AG09309 (cell line): Measurements from ENCODE around the gene PPP3CA.

ENCODE experiments used
- DNase-seq: peaks from one replicate; pipeline ENCODE4 v3.0.0-alpha.2; 2010; ENCODE audit warnings: low read depth
- H3K4me3 ChIP-seq: 2 replicates; pipeline ENCODE4 v1.5.1; 2011; ENCODE audit warnings: mild to moderate bottlenecking, low read depth, low read length, moderate library complexity; ENCODE audit not compliant: control insufficient read depth
- TF ChIP-seq, protein P1 (sequence below): IDR thresholded peaks from 2 replicates; pipeline ENCODE4 v1.5.1; 2011; ENCODE audit warnings: mild to moderate bottlenecking, low read depth, low read length, inconsistent platforms; ENCODE audit not compliant: insufficient read depth, control insufficient read depth; ENCODE audit errors: missing control alignments

Gene PPP3CA

DNA sequence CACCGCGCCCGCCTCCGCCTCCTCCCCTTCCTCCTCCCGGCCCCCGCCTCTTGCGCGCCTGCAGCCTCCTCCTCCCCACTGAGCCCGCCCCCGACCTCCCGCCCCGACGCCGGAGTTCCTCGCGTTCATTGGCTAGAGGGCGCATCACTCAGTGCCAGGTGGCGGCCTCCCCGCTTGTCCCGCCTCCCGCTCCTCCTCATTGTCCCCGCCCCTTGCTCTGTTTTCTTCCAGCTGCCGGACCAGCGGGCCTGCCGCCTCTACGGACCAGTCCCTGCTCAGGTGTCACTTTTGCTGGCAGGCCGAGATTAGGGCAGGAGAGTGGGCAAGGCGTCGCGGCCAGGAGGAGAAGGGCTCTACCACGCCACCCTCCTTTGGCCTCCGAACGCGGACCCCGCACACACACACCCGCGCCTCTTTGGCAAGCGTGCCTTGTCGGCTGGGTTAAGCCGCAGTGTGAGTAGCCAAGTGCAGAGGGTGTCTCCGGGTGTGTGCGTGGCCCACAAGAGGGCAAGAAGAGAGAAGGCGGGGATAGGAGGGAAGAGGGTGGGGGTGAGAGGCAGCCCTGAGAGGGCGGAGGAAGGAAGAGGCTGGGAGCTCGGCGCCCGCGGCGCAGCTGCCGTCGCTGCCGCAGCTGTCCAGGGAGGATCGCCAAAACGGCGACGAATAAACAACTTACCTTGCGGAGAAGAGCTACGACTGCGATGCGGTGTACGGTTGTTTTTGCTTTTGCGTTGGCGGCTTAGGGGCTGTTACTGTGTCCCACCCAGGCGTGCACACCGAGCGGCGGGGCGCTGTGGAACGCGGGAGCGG is 436 bp upstream of the PPP3CA start:
- peak overlapping the region; percentile 82 for H3K4me3 ChIP-seq
- TF ChIP-seq, protein P1, sequence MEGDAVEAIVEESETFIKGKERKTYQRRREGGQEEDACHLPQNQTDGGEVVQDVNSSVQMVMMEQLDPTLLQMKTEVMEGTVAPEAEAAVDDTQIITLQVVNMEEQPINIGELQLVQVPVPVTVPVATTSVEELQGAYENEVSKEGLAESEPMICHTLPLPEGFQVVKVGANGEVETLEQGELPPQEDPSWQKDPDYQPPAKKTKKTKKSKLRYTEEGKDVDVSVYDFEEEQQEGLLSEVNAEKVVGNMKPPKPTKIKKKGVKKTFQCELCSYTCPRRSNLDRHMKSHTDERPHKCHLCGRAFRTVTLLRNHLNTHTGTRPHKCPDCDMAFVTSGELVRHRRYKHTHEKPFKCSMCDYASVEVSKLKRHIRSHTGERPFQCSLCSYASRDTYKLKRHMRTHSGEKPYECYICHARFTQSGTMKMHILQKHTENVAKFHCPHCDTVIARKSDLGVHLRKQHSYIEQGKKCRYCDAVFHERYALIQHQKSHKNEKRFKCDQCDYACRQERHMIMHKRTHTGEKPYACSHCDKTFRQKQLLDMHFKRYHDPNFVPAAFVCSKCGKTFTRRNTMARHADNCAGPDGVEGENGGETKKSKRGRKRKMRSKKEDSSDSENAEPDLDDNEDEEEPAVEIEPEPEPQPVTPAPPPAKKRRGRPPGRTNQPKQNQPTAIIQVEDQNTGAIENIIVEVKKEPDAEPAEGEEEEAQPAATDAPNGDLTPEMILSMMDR: peak; percentile 20
- peak; percentile 89 for DNase-seq

DNA sequence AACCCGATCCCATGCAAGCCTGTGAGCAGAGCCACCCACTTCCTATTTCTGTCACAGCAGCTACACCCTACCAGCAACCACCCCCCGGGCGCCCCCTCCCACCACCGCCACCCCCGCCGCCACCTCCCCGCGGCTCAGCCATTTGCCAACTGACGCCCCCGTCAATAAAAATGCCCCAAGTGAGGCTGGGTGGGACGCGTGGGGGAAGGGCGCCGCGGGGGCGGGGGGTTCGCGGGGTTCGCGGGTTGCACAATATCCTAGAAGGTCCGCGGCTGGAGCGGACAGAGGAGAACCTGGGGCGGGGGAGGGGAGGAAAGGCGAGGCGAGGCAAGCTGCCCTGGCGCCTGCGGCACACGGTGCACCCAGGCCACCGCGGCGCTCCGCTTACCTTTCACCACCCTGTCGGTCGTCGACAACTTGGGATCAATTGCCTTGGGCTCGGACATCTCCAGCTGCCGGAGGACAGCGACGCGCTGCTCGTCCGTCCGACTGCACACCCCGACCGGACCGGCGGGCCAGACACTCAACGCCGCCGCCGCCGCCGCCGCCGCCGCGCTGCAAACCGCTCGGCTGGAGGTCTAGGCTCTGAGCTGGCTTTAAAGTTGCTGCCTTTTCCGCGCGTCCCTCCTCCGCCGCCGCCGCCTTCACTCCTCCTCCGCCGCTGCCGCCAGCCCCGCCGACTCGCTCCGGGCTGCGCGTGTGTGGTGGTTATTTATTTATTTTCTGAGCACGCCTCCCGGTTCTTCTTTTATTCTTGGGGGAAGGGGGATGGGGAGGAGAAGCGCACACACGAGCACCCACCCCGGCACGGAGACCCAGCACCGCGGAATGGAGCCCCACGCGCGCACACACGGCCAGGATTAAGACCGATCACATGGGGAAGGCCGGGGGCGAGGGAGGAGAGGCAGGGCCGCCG is 717 bp downstream of the PPP3CA start:
- TF ChIP-seq, protein P1: no peak
- no peak for DNase-seq
- H3K4me3 ChIP-seq: peak overlapping the region; percentile 82

DNA sequence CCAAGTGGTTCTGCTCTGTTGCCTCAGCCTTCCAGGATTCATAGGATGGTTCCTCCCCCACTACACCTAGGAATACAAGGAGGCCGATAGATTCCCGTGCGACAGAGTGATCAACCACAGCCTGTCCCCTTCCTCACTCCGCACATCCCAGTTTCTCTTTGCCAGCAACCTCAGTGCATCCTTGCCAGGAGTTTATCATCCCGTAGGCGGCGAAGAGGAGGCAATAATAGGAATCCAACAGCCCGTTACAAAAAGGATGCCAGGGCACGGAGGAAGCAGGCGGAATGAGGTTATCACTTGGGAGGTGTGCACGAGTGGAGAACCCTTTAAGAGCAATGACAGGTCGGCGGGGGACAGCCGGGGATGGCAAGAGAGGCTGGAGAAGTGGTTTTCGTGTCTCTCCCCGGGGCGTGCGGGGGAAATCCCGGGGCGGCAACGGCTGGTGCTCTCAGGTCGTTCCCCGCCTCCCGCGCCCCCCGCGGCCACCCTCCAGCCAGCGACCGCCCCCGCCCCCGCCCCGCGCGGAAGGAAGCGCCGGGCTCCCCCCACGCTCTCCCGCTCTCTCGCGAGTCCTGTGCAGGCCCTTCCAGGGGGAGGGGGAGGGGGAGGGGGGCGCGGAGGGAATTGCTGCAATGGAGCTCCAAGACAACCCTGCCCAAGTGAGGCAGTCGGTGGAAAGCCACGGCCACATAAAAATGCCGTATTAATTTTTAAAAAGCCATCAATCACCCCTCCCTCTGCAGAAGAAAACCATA is 1.6 kb downstream of the PPP3CA start:
- H3K4me3 ChIP-seq: peak overlapping the region; percentile 82

DNA sequence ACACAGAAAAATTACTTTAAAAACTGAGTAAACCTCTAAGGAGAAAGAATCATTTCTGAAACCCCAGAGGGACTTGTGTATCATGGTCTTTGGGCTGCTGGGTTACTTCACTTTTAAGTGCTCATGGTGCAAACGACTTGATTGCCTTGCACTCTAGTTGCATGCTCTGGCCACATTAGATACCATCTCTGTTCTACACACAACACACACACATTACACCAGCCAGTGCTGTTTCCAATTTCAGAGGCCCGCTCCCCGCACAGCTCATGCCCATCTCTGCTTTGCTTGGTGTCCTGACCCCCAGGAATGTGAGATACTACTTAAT is 2.1 kb downstream of the PPP3CA start:
- DNase-seq: no peak
- peak overlapping the region; percentile 82 for H3K4me3 ChIP-seq
- TF ChIP-seq, protein P1: no peak

More for the DNA sequence above, 1.6 kb downstream of the PPP3CA start:
- TF ChIP-seq, protein P1: no peak
- no peak for DNase-seq

DNA sequence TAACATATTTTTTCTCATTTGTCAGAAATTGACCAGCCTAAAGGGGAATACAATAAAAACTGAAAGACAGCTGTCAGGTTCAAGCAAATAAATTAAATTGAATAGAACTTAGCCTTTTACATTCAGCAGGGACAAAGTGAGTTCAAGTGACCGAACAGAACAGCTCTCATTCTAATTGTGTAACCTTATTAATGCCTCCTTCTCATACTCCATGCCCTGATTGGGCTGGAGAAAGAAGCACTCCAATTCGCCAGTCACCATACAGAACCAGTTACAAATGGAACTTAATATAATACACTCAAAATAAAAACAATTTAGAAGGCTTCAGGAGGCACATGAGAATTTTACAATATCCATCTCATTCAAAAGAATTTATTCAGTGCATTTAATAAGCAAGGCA is 8.0 kb downstream of the PPP3CA start:
- H3K4me3 ChIP-seq: no peak overlapping the region
- TF ChIP-seq, protein P1: no peak

DNA sequence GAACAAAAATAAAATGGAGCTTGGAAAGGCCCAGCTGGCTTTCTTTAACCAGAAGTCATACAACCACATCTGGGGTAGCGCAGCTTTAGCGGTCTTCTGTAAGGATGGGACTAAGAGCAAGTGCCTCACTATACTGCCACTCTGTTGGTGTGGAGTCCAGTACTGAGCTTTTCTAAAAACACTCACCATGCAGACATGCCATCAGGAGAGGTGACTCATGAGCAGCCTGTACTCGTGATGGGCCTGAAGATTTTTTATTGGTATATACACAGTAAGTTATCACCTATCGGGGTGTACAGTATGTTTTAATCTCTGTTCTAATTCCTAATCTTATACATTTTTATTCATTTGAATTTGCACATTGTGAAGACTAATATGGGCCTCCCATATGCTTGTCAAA is 9.6 kb downstream of the PPP3CA start:
- no peak overlapping the region for H3K4me3 ChIP-seq
- TF ChIP-seq, protein P1: no peak

More for the DNA sequence above, 8.0 kb downstream of the PPP3CA start:
- no peak for DNase-seq

More for the DNA sequence above, 9.6 kb downstream of the PPP3CA start:
- DNase-seq: no peak
